AG04450 (cell line): ENCODE measurements around the gene ENO2. TPM values are rescaled to one million over a fixed set of nuclear protein-coding genes. Genes with fewer than 3 reads are reported as not detected.

ENCODE experiments used
- CTCF ChIA-PET: fragments of 300-600, 350-600 bp; formaldehyde crosslinking; extraction: SDS; loops from one replicate; lab custom pipeline; 2022; ENCODE audit warnings: antibody characterized with exemption, inconsistent platforms; lab: Charles Lee
- POLR2A ChIA-PET: fragments of 350-600 bp; formaldehyde crosslinking; extraction: SDS; loops from one replicate; lab custom pipeline; 2021; ENCODE audit warnings: antibody characterized with exemption, inconsistent platforms; lab: Yijun Ruan, JAX
- DNase-seq: peaks from one replicate; pipeline ENCODE4 v3.0.0-alpha.2; 2011; ENCODE audit warnings: low read depth, low spot score
- H3K27ac ChIP-seq: one replicate; pipeline ENCODE4 v1.5.1; 2012; ENCODE audit warnings: low read depth, low read length, control low read depth
- H3K27me3 ChIP-seq: one replicate; pipeline ENCODE4 v1.6.0; 2012; ENCODE audit warnings: low read length; ENCODE audit not compliant: control insufficient read depth, insufficient read depth
- H3K4me3 ChIP-seq: 2 replicates; pipeline ENCODE4 v1.5.1; 2011; ENCODE audit warnings: mild to moderate bottlenecking, low read depth, low read length, control low read depth
- H3K9me3 ChIP-seq: 2 replicates; pipeline ENCODE4 v1.5.1; 2012; ENCODE audit warnings: low read length; ENCODE audit not compliant: control insufficient read depth, insufficient read depth
- CTCF ChIP-seq: IDR thresholded peaks from 2 replicates; pipeline ENCODE4 v1.5.1; 2011; ENCODE audit warnings: low read depth, low read length, control low read depth, inconsistent platforms
- polyA plus RNA-seq: library from polyadenylated mRNA; depleted of rRNA; stranded (reverse); fragments of >200 nt; gene quantifications from 2 replicates; pipeline ENCODE4 v1.2.3, GENCODE V29; 2011

Gene ENO2
- polyA plus RNA-seq, 1 experiment = 25.4 TPM

DNA sequence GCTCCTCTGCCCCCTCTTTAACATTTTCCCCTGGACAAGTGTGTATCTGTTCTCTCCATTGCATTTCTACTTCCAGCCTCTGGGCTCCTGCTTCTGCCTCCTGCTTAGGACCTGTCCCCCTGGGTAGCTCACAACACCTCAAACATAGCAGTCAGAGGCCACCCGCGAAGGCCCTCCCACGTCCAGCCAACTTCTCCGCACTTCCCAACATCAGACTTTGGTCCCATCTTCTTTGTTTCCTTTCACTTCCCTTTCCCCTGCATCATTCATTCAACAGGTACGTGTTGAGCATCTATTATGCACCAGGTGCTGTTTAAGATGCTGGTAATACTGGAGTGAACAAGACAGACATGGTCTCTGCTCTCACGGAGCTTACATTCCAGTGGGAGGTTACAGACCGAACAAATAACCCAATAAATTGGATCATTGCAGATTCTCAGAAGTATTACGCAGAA is 32.6 kb downstream of the ENO2 start:
- no peak for TF ChIP-seq CTCF
- DNase-seq = no peak
- ChIA-PET CTCF (interaction anchor here (4.1 kb wide), 1 partner anchor 15 kb away, joined by 18 read pairs; no protein-coding TSS in a partner anchor), POLR2A (interaction anchor here (0.6 to 0.9 kb wide), 3 partner anchors 17 to 79 kb away, joined by 3 read pairs; no protein-coding TSS in a partner anchor)
- H3K27ac ChIP-seq = no peak overlapping the region
- H3K27me3 ChIP-seq = no peaks in the 10 kb centered on the region
- H3K4me3 ChIP-seq = no peak overlapping the region
- no peaks in the 10 kb centered on the region; the same call in 1 of the 2 replicates for H3K9me3 ChIP-seq

DNA sequence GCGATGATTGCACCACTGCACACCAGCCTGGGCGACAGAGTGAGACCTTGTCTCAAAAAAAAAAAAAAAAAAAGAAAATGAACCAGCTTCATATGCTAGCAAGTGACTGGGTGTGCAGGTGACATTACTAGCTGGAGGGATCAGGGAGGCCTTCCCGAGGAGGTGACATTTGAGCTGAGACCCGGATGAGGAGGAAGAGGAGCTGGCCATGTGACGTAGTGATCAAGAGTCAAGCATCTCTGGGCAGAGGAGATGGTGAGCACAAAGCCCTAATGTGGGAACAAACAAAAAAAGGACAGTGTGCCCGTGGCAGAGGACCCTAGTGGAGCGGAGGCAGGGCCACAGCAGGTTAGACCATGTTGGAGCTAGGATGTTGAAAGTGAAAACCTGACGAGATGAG is 33.2 kb downstream of the ENO2 start:
- Histone ChIP-seq H3K9me3 (no peaks in the 10 kb centered on the region; the same call in 1 of the 2 replicates), H3K27ac (no peak overlapping the region), H3K4me3 (no peak overlapping the region), H3K27me3 (no peaks in the 10 kb centered on the region)
- no peak for TF ChIP-seq CTCF
- CTCF ChIA-PET = interaction anchor here (0.7 to 4.1 kb wide), 5 partner anchors 14 to 1048 kb away, joined by 3 to 18 read pairs (median 3); no protein-coding TSS in a partner anchor
- no peak for DNase-seq
- POLR2A ChIA-PET = interaction anchor here (0.9 kb wide), 1 partner anchor 16 kb away, joined by 3 read pairs; no protein-coding TSS in a partner anchor

- Histone ChIP-seq H3K4me3 (no peak overlapping the region), H3K27ac (no peak overlapping the region), H3K27me3 (no peaks in the 10 kb centered on the region), H3K9me3 (no peaks in the 10 kb centered on the region; the same call in 1 of the 2 replicates)
- ChIA-PET POLR2A (interaction anchor here (0.7 to 1.3 kb wide), 3 partner anchors 13 to 100 kb away, joined by 3 to 6 read pairs (median 4); no protein-coding TSS in a partner anchor), CTCF (interaction anchor here (1.1 to 1.7 kb wide), 4 partner anchors 23 to 195 kb away, joined by 3 to 4 read pairs (median 4); no protein-coding TSS in a partner anchor)
- no peak for TF ChIP-seq CTCF
- DNase-seq = no peak
Measured at GRCh38 chr12:6948873-6949594, 34.7 kb downstream of the ENO2 start.

- CTCF ChIA-PET = interaction anchor here (1.4 kb wide), 1 partner anchor 81 kb away, joined by 4 read pairs; no protein-coding TSS in a partner anchor
- Histone ChIP-seq H3K9me3 (no peaks in the 10 kb centered on the region; the same call in 1 of the 2 replicates), H3K27ac (no peak overlapping the region), H3K27me3 (no peaks in the 10 kb centered on the region), H3K4me3 (no peak overlapping the region)
- no peak for DNase-seq
- POLR2A ChIA-PET = no interaction called here
- peak; percentile 35 for TF ChIP-seq CTCF
Measured at GRCh38 chr12:6950401-6950801, 36.0 kb downstream of the ENO2 start.
